CD4-positive, alpha-beta T cell (primary cell): Measurements from ENCODE around the gene ERICH2. TPM values are rescaled to one million over a fixed set of nuclear protein-coding genes. Genes with fewer than 3 reads are reported as not detected.

Source experiments
- ATAC-seq: fragments of 200-7000 bp; cut with Tn5 transposase; one replicate; pipeline ENCODE4 v1.10.0; 2022; ENCODE audit warnings: mild to moderate bottlenecking; ENCODE audit not compliant: poor library complexity
- CTCF ChIA-PET: fragments of 350-600 bp; sonication (Branson Sonifier 250); formaldehyde crosslinking; loops from one replicate; lab custom pipeline; 2021; ENCODE audit warnings: antibody characterized with exemption, inconsistent platforms; lab: Charles Lee
- POLR2A ChIA-PET: fragments of 350-600 bp; sonication (Branson Sonifier 250); formaldehyde crosslinking; loops from one replicate; lab custom pipeline; 2021; ENCODE audit warnings: antibody characterized with exemption, inconsistent platforms; lab: Charles Lee
- DNase-seq, 14 experiments: peaks; one replicate each; pipeline ENCODE4 v3.0.0-alpha.2; 2013 to 2020; ENCODE audit warnings: mixed read lengths in 2 of 14
- H3K27ac ChIP-seq, 2 donors: one replicate each; pipeline versions ENCODE4 v1.5.1 to v1.7.0; 2013; ENCODE audit warnings: low read length in 2 of 2, low read depth in 1 of 2, mild to moderate bottlenecking in 1 of 2
- H3K27me3 ChIP-seq, 2 experiments: 1 replicate in 1 of 2; 2 replicates in 1 of 2; pipeline versions ENCODE4 v1.6.1 to v1.7.0; 2013; ENCODE audit warnings: low read length in 2 of 2, control low read depth in 1 of 2, mild to moderate bottlenecking in 1 of 2, moderate library complexity in 1 of 2; ENCODE audit not compliant: insufficient read depth in 2 of 2, control insufficient read depth in 1 of 2
- H3K36me3 ChIP-seq: one replicate; pipeline ENCODE4 v1.6.1; 2013; ENCODE audit warnings: low read length, control low read depth; ENCODE audit not compliant: insufficient read depth
- H3K4me1 ChIP-seq: one replicate; pipeline ENCODE4 v1.6.1; 2013; ENCODE audit warnings: low read length, control low read depth; ENCODE audit not compliant: insufficient read depth
- H3K4me3 ChIP-seq: one replicate; pipeline ENCODE4 v1.5.1; 2013; ENCODE audit warnings: mild to moderate bottlenecking, low read length, moderate library complexity
- H3K9me3 ChIP-seq, 2 experiments: 1 replicate in 1 of 2; 2 replicates in 1 of 2; pipeline versions ENCODE4 v1.6.1 to v1.7.0; 2013; ENCODE audit warnings: low read length in 2 of 2, mild to moderate bottlenecking in 2 of 2, control low read depth in 1 of 2, moderate library complexity in 1 of 2; ENCODE audit not compliant: control insufficient read depth in 1 of 2, insufficient read depth in 1 of 2
- H3K27ac Mint-ChIP-seq: one replicate; pipeline ENCODE4 v1.8.0; 2020; ENCODE audit warnings: mixed read lengths
- H3K27me3 Mint-ChIP-seq: one replicate; pipeline ENCODE4 v1.8.0; 2021; ENCODE audit warnings: mixed read lengths
- H3K36me3 Mint-ChIP-seq: one replicate; pipeline ENCODE4 v1.8.0; 2021; ENCODE audit warnings: low read depth, mixed read lengths
- H3K4me1 Mint-ChIP-seq: one replicate; pipeline ENCODE4 v1.8.0; 2021; ENCODE audit warnings: low read depth, mixed read lengths
- H3K4me3 Mint-ChIP-seq: one replicate; pipeline ENCODE4 v1.8.0; 2020; ENCODE audit warnings: mild to moderate bottlenecking, mixed read lengths
- H3K9me3 Mint-ChIP-seq: one replicate; pipeline ENCODE4 v1.8.0; 2020; ENCODE audit warnings: mixed read lengths
- CTCF ChIP-seq: fragments of 200-600 bp; IDR thresholded peaks from one replicate; pipeline ENCODE4 v1.8.0; 2022; ENCODE audit warnings: antibody characterized with exemption, mild to moderate bottlenecking
- intact Hi-C, 2 experiments: fragments of 100-400 bp; cut with DNase I in 1 of 2; cut with micrococcal nuclease in 1 of 2; formaldehyde crosslinking; loops; one replicate each; pipeline versions ENCODE4 v1.15.1 to v1.9.0; 2023 to 2025; cut with DNase I, micrococcal nuclease
- total RNA-seq, 174 experiments: library from RNA in 2 of 174; stranded (reverse) in 2 of 174; gene quantifications; one replicate each; pipeline ENCODE4 v1.2.3 and lab custom pipeline; 2021 to 2026

Gene ERICH2
- total RNA-seq, 2 experiments from 2014 or later = not detected

DNA sequence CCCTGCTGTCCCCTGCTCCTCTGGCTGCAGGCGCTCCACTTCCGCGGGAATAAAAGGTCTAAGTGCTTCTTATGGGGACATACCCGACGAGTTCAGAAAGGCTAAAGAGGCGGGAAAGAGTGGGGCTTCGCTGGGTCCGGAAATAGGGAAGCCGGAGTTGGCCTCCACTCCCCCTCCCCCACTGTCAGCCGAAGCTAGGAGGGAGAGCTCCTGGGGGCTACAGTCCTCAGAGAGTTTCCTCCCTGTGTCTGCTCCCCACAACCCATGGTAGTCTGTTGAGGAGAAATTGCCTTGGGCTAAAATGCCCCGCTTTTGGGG is 53.7 kb downstream of the ERICH2 start:
- Mint-ChIP-seq H3K9me3 (no peaks in the 10 kb centered on the region), H3K27ac (no peak overlapping the region), H3K4me1 (peaks cover 30% of the 10 kb centered on the region), H3K4me3 (no peak overlapping the region), H3K36me3 (no peaks in the 10 kb centered on the region), H3K27me3 (peaks cover 90% of the 10 kb centered on the region)
- H3K9me3 ChIP-seq = peaks cover 0 to 40% of the 10 kb centered on the region in 2 experiments
- no peaks in the 10 kb centered on the region for H3K36me3 ChIP-seq
- H3K4me1 ChIP-seq = peaks cover 47% of the 10 kb centered on the region
- H3K4me3 ChIP-seq = no peak overlapping the region
- ChIA-PET CTCF (no interaction called here), POLR2A (no interaction called here)
- H3K27ac ChIP-seq = no peak overlapping the region
- ATAC-seq (no peak), DNase-seq (no peak)
- intact Hi-C loops = no loop called here
- TF ChIP-seq CTCF = no peak
- peaks cover 81 to 83% of the 10 kb centered on the region in 2 experiments for H3K27me3 ChIP-seq

- Mint-ChIP-seq H3K27me3 (peaks cover 90% of the 10 kb centered on the region), H3K4me1 (peaks cover 28% of the 10 kb centered on the region), H3K9me3 (no peaks in the 10 kb centered on the region), H3K36me3 (no peaks in the 10 kb centered on the region), H3K4me3 (peak overlapping the region; percentile 65), H3K27ac (no peak overlapping the region)
- Histone ChIP-seq H3K27me3 (peaks cover 79 to 81% of the 10 kb centered on the region in 2 experiments), H3K36me3 (no peaks in the 10 kb centered on the region), H3K4me3 (no peak overlapping the region), H3K4me1 (peaks cover 44% of the 10 kb centered on the region), H3K27ac (no peak overlapping the region), H3K9me3 (peaks cover 0 to 39% of the 10 kb centered on the region in 2 experiments)
- POLR2A ChIA-PET = no interaction called here
- DNase-seq (no peak), ATAC-seq (no peak)
- intact Hi-C loops = no loop called here
- CTCF ChIA-PET = no interaction called here
- no peak for TF ChIP-seq CTCF
Observed at GRCh38 chr2:170824526-170825015, 54.4 kb downstream of the ERICH2 start.

GRCh38 chr2:170827841-170828532 is 57.8 kb downstream of the ERICH2 start:
- peaks cover 45 to 48% of the 10 kb centered on the region in 2 experiments for H3K27me3 ChIP-seq
- peaks cover 10% of the 10 kb centered on the region for H3K4me1 ChIP-seq
- no peaks in the 10 kb centered on the region for H3K9me3 Mint-ChIP-seq
- H3K36me3 Mint-ChIP-seq = no peaks in the 10 kb centered on the region
- no peak overlapping the region for H3K4me3 ChIP-seq
- H3K4me1 Mint-ChIP-seq = peaks cover under 1% of the 10 kb centered on the region
- ATAC-seq = no peak
- peaks cover 0 to 10% of the 10 kb centered on the region in 2 experiments for H3K9me3 ChIP-seq
- H3K27ac ChIP-seq = no peak overlapping the region
- peaks cover 84% of the 10 kb centered on the region for H3K27me3 Mint-ChIP-seq
- H3K36me3 ChIP-seq = no peaks in the 10 kb centered on the region
- no peak for TF ChIP-seq CTCF
- ChIA-PET POLR2A (no interaction called here), CTCF (no interaction called here)
- no peak overlapping the region for H3K27ac Mint-ChIP-seq
- no peak overlapping the region for H3K4me3 Mint-ChIP-seq
- intact Hi-C loops = no loop called here
- DNase-seq = no peak
